Lower leg skin (tissue), 4 donors: ENCODE results near the gene GLIPR2. TPM values are rescaled to one million over a fixed set of nuclear protein-coding genes. Genes with fewer than 3 reads are reported as not detected.
"Not testable (repeated sequence)": the region's sequence is repeated elsewhere in the genome, so short reads cannot be mapped to it uniquely, and the experiment has no call there.

ENCODE experiments used
- DNase-seq, 2 donors: peaks; one replicate each; pipeline ENCODE4 v3.0.0-alpha.2; 2019; ENCODE audit warnings: low spot score in 2 of 2
- H3K4me3 ChIP-seq: fragments of 200-600 bp; sonication (generic); 2 replicates; pipeline ENCODE4 v1.5.1; 2017; ENCODE audit warnings: mild to moderate bottlenecking, low read depth; ENCODE audit not compliant: poor library complexity, severe bottlenecking
- CTCF ChIP-seq, 3 donors: fragments of 450-650 bp; IDR thresholded peaks; one replicate each; pipeline ENCODE4 v1.5.1; 2016; ENCODE audit warnings: antibody characterized with exemption in 3 of 3, mild to moderate bottlenecking in 3 of 3, moderate library complexity in 2 of 3
- POLR2A ChIP-seq, 2 donors: fragments of 450-650 bp; IDR thresholded peaks; one replicate each; pipeline ENCODE4 v1.6.1; 2016 to 2017; ENCODE audit warnings: antibody characterized with exemption in 2 of 2, mild to moderate bottlenecking in 1 of 2, moderate library complexity in 1 of 2
- WGBS, 2 donors: methylation state at CpG; one replicate each; pipeline ENCODE4 v1.1.5; 2018; 5-methylcytosine and 5-hydroxymethylcytosine counted together
- intact Hi-C: fragments of 100-400 bp; cut with DNase I; formaldehyde crosslinking; loops from one replicate; pipeline ENCODE4 v1.15.0; 2023; ENCODE audit warnings: low total_unique reads
- total RNA-seq, 4 donors: library from RNA; depleted of rRNA; stranded (reverse); fragments of >200 nt; gene quantifications; one replicate each; pipeline ENCODE4 v1.1.0, GENCODE V29; 2016

GLIPR2 gene
- total RNA-seq, 4 donors from 2014 or later, result 5.2 to 10.1 (median 6.5) TPM

- 64 to 68% methylated on average over 9 of the region's 9 CpGs for WGBS, 2 donors
- DNase-seq, result no peak
- no peak overlapping the region for H3K4me3 ChIP-seq
- TF ChIP-seq CTCF (IDR thresholded peaks at IDR 0.05) (no peak), POLR2A (IDR thresholded peaks at IDR 0.05) (no peak)
- intact Hi-C loops, result no loop called here
Measured at GRCh38 chr9:36153746-36154145, 17.2 kb downstream of the GLIPR2 start.

- peak in 1 of 2 donors; percentile 87 for DNase-seq
- TF ChIP-seq POLR2A (IDR thresholded peaks at IDR 0.05), result no peak
- no peak for TF ChIP-seq CTCF (IDR thresholded peaks at IDR 0.05)
- H3K4me3 ChIP-seq, result no peak overlapping the region
- intact Hi-C loops, result no loop called here
- 25 to 38% methylated on average over 11 of the region's 11 CpGs for WGBS, 2 donors
Measured at GRCh38 chr9:36154331-36154952, 17.9 kb downstream of the GLIPR2 start.

- no peak for DNase-seq
- intact Hi-C loops, result no loop called here
- no peak overlapping the region for H3K4me3 ChIP-seq
- TF ChIP-seq POLR2A (IDR thresholded peaks at IDR 0.05), result no peak
- WGBS, 2 donors, result 97 to 98% methylated on average over 6 of the region's 6 CpGs
Measured at GRCh38 chr9:36156116-36156515, 19.6 kb downstream of the GLIPR2 start.

- WGBS, 2 donors, result 45 to 63% methylated on average over 2 of the region's 2 CpGs
- intact Hi-C loops, result no loop called here
- DNase-seq, result no peak
- H3K4me3 ChIP-seq, result no peak overlapping the region
- no peak for TF ChIP-seq CTCF (IDR thresholded peaks at IDR 0.05)
- TF ChIP-seq POLR2A (IDR thresholded peaks at IDR 0.05), result no peak
Measured at GRCh38 chr9:36158122-36158521, 21.6 kb downstream of the GLIPR2 start.

- 65 to 73% methylated on average over 7 of the region's 7 CpGs for WGBS, 2 donors
- no peak overlapping the region for H3K4me3 ChIP-seq
- intact Hi-C loops, result no loop called here
- no peak for DNase-seq
- TF ChIP-seq POLR2A (IDR thresholded peaks at IDR 0.05), result no peak
- no peak for TF ChIP-seq CTCF (IDR thresholded peaks at IDR 0.05)
Measured at GRCh38 chr9:36158917-36159316, 22.4 kb downstream of the GLIPR2 start.

GRCh38 chr9:36159509-36159908 is 23.0 kb downstream of the GLIPR2 start:
- H3K4me3 ChIP-seq, intact Hi-C loops, DNase-seq: not testable (repeated sequence)
- WGBS, 2 donors, result 73 to 90% methylated on average over 4 of the region's 4 CpGs

GRCh38 chr9:36160126-36160525 is 23.6 kb downstream of the GLIPR2 start:
- not testable (repeated sequence) for DNase-seq, H3K4me3 ChIP-seq
- intact Hi-C loops, result loop anchor here (10.0 kb wide), 1 partner anchor 55 kb away; no protein-coding TSS in a partner anchor
- WGBS, 2 donors, result 77 to 82% methylated on average over 11 of the region's 11 CpGs
